Sigmoid colon (tissue), 4 donors: ENCODE data around the gene PRSS38.

Experiments
- EP300 ChIP-seq, 4 donors: sonication (generic); formaldehyde crosslinking; IDR thresholded peaks; one replicate each; pipeline ENCODE4 v1.6.1; 2017; ENCODE audit warnings: antibody characterized with exemption in 4 of 4
- POLR2AphosphoS5 ChIP-seq, 4 donors: sonication (generic); formaldehyde crosslinking; IDR thresholded peaks; one replicate each; pipeline ENCODE4 v1.6.1; 2017; ENCODE audit warnings: antibody characterized with exemption in 4 of 4
- TF ChIP-seq, protein P1 (sequence below), 4 experiments: fragments of 450-650 bp in 3 of 4; fragments of 200-600 bp in 1 of 4; IDR thresholded peaks; one replicate each; pipeline ENCODE4 v1.5.1; 2016 to 2019; ENCODE audit warnings: antibody characterized with exemption in 4 of 4, mild to moderate bottlenecking in 3 of 4, moderate library complexity in 2 of 4

DNA sequence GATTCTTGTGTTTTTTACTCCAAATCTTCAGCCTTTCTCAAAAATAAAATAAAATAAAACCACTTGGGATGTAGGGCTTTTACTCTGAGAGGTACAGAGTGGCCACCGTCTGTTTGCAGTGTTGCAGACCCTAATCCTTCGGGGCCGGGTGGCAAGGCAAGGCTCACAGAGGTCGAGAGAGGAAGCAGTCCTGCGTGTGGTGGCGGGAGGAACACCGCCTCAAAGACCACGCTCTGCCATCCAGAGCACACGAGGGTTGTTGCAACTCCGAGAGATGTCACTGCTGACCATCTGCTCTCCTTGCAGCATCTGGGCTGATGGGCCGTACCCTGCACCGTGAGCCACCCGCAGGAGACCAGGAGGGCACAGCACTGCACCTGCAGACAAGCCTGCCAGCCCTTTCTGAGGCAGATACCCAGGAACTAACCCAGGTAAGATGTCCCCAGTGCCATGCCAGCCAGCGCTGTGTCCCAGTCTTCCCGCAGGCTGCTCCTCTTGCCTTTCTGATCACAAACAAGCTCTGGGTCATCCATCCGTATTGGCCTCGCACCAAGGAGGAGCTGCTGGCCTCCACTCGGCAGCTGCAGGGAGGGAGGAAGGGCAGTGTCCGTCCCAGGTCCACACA lies 48.7 kb upstream of the PRSS38 start:
- TF ChIP-seq, protein P1, sequence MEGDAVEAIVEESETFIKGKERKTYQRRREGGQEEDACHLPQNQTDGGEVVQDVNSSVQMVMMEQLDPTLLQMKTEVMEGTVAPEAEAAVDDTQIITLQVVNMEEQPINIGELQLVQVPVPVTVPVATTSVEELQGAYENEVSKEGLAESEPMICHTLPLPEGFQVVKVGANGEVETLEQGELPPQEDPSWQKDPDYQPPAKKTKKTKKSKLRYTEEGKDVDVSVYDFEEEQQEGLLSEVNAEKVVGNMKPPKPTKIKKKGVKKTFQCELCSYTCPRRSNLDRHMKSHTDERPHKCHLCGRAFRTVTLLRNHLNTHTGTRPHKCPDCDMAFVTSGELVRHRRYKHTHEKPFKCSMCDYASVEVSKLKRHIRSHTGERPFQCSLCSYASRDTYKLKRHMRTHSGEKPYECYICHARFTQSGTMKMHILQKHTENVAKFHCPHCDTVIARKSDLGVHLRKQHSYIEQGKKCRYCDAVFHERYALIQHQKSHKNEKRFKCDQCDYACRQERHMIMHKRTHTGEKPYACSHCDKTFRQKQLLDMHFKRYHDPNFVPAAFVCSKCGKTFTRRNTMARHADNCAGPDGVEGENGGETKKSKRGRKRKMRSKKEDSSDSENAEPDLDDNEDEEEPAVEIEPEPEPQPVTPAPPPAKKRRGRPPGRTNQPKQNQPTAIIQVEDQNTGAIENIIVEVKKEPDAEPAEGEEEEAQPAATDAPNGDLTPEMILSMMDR (IDR thresholded peaks at IDR 0.05): no peak
- TF ChIP-seq POLR2AphosphoS5 (IDR thresholded peaks at IDR 0.05) (no peak), EP300 (IDR thresholded peaks at IDR 0.05) (no peak)
